CD4-positive, alpha-beta memory T cell (primary cell): ENCODE measurements around the gene DLD. TPM values are rescaled to one million over a fixed set of nuclear protein-coding genes. Genes with fewer than 3 reads are reported as not detected.

Experiments used
- CTCF ChIA-PET: fragments of 350-600 bp; sonication (Branson Sonifier 250); formaldehyde crosslinking; loops from one replicate; lab custom pipeline; 2021; ENCODE audit warnings: inconsistent platforms; ENCODE audit not compliant: partially characterized antibody; lab: Charles Lee
- POLR2A ChIA-PET: fragments of 350-600 bp; sonication (Branson Sonifier 250); formaldehyde crosslinking; loops from one replicate; lab custom pipeline; 2021; ENCODE audit not compliant: partially characterized antibody; lab: Charles Lee
- DNase-seq, 5 donors: peaks; one replicate each; pipeline versions ENCODE4 v3.0.0 to v3.0.0-alpha.2; 2020 to 2022; ENCODE audit warnings: mixed read lengths in 1 of 5
- H3K27ac ChIP-seq: one replicate; pipeline ENCODE4 v1.7.0; 2013; ENCODE audit warnings: low read depth, low read length
- H3K27me3 ChIP-seq: 2 replicates; pipeline ENCODE4 v1.7.0; 2013; ENCODE audit warnings: mild to moderate bottlenecking, low read length, moderate library complexity; ENCODE audit not compliant: insufficient read depth
- H3K36me3 ChIP-seq: 2 replicates; pipeline ENCODE4 v1.7.0; 2013; ENCODE audit warnings: mild to moderate bottlenecking, low read length, moderate library complexity; ENCODE audit not compliant: insufficient read depth
- H3K4me1 ChIP-seq: 2 replicates; pipeline ENCODE4 v1.7.0; 2013; ENCODE audit warnings: mild to moderate bottlenecking, low read length, moderate library complexity; ENCODE audit not compliant: insufficient read depth
- H3K4me3 ChIP-seq, 2 donors: one replicate each; pipeline ENCODE4 v1.7.0; 2013; ENCODE audit warnings: low read length in 2 of 2, mild to moderate bottlenecking in 1 of 2
- H3K9me3 ChIP-seq, 2 donors: one replicate each; pipeline ENCODE4 v1.7.0; 2013; ENCODE audit warnings: low read length in 2 of 2, control low read depth in 1 of 2; ENCODE audit not compliant: control insufficient read depth in 1 of 2
- H3K27ac Mint-ChIP-seq, 7 donors: one replicate each; pipeline ENCODE4 v1.8.0; 2020 to 2021; ENCODE audit warnings: mixed read lengths in 7 of 7, mild to moderate bottlenecking in 6 of 7, inconsistent platforms in 3 of 7, moderate library complexity in 3 of 7
- H3K27me3 Mint-ChIP-seq, 2 donors: one replicate each; pipeline ENCODE4 v1.8.0; 2020 to 2021; ENCODE audit warnings: mixed read lengths in 2 of 2
- H3K36me3 Mint-ChIP-seq, 2 donors: one replicate each; pipeline ENCODE4 v1.8.0; 2020 to 2021; ENCODE audit warnings: mixed read lengths in 2 of 2, inconsistent platforms in 1 of 2, mild to moderate bottlenecking in 1 of 2
- H3K4me1 Mint-ChIP-seq, 4 donors: one replicate each; pipeline ENCODE4 v1.8.0; 2020 to 2021; ENCODE audit warnings: mixed read lengths in 4 of 4, mild to moderate bottlenecking in 1 of 4
- H3K4me3 Mint-ChIP-seq, 8 donors: one replicate each; pipeline ENCODE4 v1.8.0; 2020 to 2021; ENCODE audit warnings: mixed read lengths in 8 of 8, mild to moderate bottlenecking in 7 of 8, moderate library complexity in 6 of 8, inconsistent platforms in 3 of 8
- H3K9me3 Mint-ChIP-seq, 8 donors: one replicate each; pipeline ENCODE4 v1.8.0; 2020 to 2021; ENCODE audit warnings: mixed read lengths in 8 of 8, mild to moderate bottlenecking in 5 of 8, inconsistent platforms in 3 of 8, moderate library complexity in 1 of 8
- intact Hi-C: fragments of 100-400 bp; cut with micrococcal nuclease; formaldehyde crosslinking; loops from one replicate; pipeline ENCODE4 v1.15.1; 2023
- polyA plus RNA-seq, 2 donors: library from polyadenylated mRNA; unstranded; fragments of 300-500 nt; fragmentation: Illumina TruSeq; gene quantifications; one replicate each; pipeline ENCODE4 v1.2.3, GENCODE V29; 2021
- total RNA-seq, 2 experiments: library from RNA; stranded (reverse); gene quantifications; one replicate each; pipeline ENCODE4 v1.2.3, GENCODE V29; 2021

The DLD gene
- total and polyA plus RNA-seq, 4 experiments from 2014 or later = 42.1 to 75.9 (median 54.5) TPM

GRCh38 chr7:107939573-107940489, 48.8 kb downstream of the DLD start:
- Histone ChIP-seq H3K36me3 (no peaks in the 10 kb centered on the region), H3K4me1 (no peaks in the 10 kb centered on the region), H3K27me3 (no peaks in the 10 kb centered on the region), H3K9me3 (no peaks in the 10 kb centered on the region), H3K4me3 (no peak overlapping the region), H3K27ac (no peak overlapping the region)
- no peak for DNase-seq
- H3K36me3 Mint-ChIP-seq = peaks cover 11 to 12% of the 10 kb centered on the region in 2 donors
- ChIA-PET CTCF (no interaction called here), POLR2A (no interaction called here)
- no peaks in the 10 kb centered on the region for H3K27me3 Mint-ChIP-seq
- H3K4me3 Mint-ChIP-seq = no peak overlapping the region
- no peaks in the 10 kb centered on the region for H3K9me3 Mint-ChIP-seq
- H3K4me1 Mint-ChIP-seq = no peaks in the 10 kb centered on the region
- no peak overlapping the region for H3K27ac Mint-ChIP-seq
- intact Hi-C loops = no loop called here

DNA sequence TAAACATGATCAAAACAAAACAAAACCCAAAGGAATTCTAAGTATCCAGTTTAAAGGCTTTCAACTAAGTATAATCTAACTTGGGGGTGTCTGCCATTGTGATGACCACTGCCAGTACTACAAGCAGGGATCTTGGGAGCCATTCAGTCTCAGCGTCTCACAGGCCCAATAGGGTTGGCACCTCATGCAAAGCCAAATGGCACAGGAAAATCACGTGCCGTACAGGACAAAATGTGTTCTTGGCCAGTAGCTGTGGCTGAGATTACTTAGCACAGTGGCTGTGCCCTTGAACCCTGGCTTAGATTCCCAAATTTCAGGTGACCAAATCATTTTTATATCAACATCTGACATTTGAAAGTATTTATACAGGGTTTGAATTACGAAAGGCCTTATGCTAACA, 50.0 kb downstream of the DLD start:
- H3K36me3 ChIP-seq = no peaks in the 10 kb centered on the region
- intact Hi-C loops = no loop called here
- H3K27me3 ChIP-seq = no peaks in the 10 kb centered on the region
- H3K4me1 Mint-ChIP-seq = no peaks in the 10 kb centered on the region
- H3K27ac Mint-ChIP-seq = peak overlapping the region in 1 of 7 donors; percentile 3
- H3K27ac ChIP-seq = no peak overlapping the region
- no peak overlapping the region for H3K4me3 Mint-ChIP-seq
- DNase-seq = no peak
- no peaks in the 10 kb centered on the region for H3K4me1 ChIP-seq
- H3K4me3 ChIP-seq = no peak overlapping the region
- H3K36me3 Mint-ChIP-seq = peaks cover 11 to 12% of the 10 kb centered on the region in 2 donors
- no peaks in the 10 kb centered on the region for H3K9me3 Mint-ChIP-seq
- no peaks in the 10 kb centered on the region for H3K9me3 ChIP-seq
- ChIA-PET POLR2A (no interaction called here), CTCF (no interaction called here)
- H3K27me3 Mint-ChIP-seq = no peaks in the 10 kb centered on the region

DNA sequence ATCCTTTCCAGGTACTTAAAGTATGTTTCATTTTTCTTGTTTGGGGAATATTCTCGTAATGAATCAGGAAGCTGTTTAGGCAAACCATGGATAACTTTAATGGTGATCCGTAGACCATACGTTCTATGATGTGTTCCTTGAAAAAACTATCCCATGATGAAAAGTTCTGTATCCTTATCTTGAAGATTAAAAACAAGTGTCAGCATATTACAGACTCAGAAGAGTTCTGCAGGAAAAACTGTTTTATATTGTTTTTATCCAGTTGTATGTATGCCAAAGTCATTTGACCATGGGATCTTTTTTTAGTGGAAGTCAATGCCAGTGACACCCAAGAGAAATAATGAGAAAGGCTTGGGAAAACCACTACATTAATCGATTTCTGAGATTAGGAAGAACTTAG, 52.0 kb downstream of the DLD start:
- ChIA-PET POLR2A (no interaction called here), CTCF (interaction anchor here (1.3 kb wide), 1 partner anchor 12 kb away, joined by 3 read pairs; no protein-coding TSS in a partner anchor)

GRCh38 chr7:107944411-107945169, 53.6 kb downstream of the DLD start:
- Histone ChIP-seq H3K4me3 (no peak overlapping the region), H3K36me3 (no peaks in the 10 kb centered on the region), H3K9me3 (no peaks in the 10 kb centered on the region), H3K27ac (no peak overlapping the region), H3K27me3 (no peaks in the 10 kb centered on the region), H3K4me1 (no peaks in the 10 kb centered on the region)
- intact Hi-C loops = no loop called here
- CTCF ChIA-PET = no interaction called here
- H3K36me3 Mint-ChIP-seq = peaks cover 8 to 12% of the 10 kb centered on the region in 2 donors
- H3K27me3 Mint-ChIP-seq = no peaks in the 10 kb centered on the region
- POLR2A ChIA-PET = no interaction called here
- no peaks in the 10 kb centered on the region for H3K9me3 Mint-ChIP-seq
- H3K4me3 Mint-ChIP-seq = no peak overlapping the region
- H3K4me1 Mint-ChIP-seq = no peaks in the 10 kb centered on the region
- no peak for DNase-seq
- no peak overlapping the region for H3K27ac Mint-ChIP-seq

More for the DNA sequence above, 52.0 kb downstream of the DLD start:
- no peaks in the 10 kb centered on the region for H3K9me3 ChIP-seq
- Mint-ChIP-seq H3K9me3 (no peaks in the 10 kb centered on the region), H3K36me3 (peaks cover 11 to 12% of the 10 kb centered on the region in 2 donors), H3K27me3 (no peaks in the 10 kb centered on the region), H3K27ac (no peak overlapping the region), H3K4me1 (no peaks in the 10 kb centered on the region), H3K4me3 (no peak overlapping the region)
- H3K4me3 ChIP-seq = no peak overlapping the region
- intact Hi-C loops = no loop called here
- no peaks in the 10 kb centered on the region for H3K27me3 ChIP-seq
- no peak for DNase-seq
- H3K27ac ChIP-seq = no peak overlapping the region
- H3K4me1 ChIP-seq = no peaks in the 10 kb centered on the region
- H3K36me3 ChIP-seq = no peaks in the 10 kb centered on the region

GRCh38 chr7:107945332-107945731, 54.3 kb downstream of the DLD start:
- no peaks in the 10 kb centered on the region for H3K27me3 ChIP-seq
- Mint-ChIP-seq H3K27me3 (no peaks in the 10 kb centered on the region), H3K4me1 (no peaks in the 10 kb centered on the region), H3K36me3 (peaks cover 4 to 12% of the 10 kb centered on the region in 2 donors), H3K9me3 (no peaks in the 10 kb centered on the region), H3K27ac (no peak overlapping the region), H3K4me3 (no peak overlapping the region)
- H3K4me3 ChIP-seq = no peak overlapping the region
- CTCF ChIA-PET = no interaction called here
- H3K36me3 ChIP-seq = no peaks in the 10 kb centered on the region
- POLR2A ChIA-PET = no interaction called here
- H3K4me1 ChIP-seq = no peaks in the 10 kb centered on the region
- intact Hi-C loops = no loop called here
- H3K27ac ChIP-seq = no peak overlapping the region
- H3K9me3 ChIP-seq = no peaks in the 10 kb centered on the region
- no peak for DNase-seq

- H3K27ac ChIP-seq = no peak overlapping the region
- H3K9me3 Mint-ChIP-seq = no peaks in the 10 kb centered on the region
- no peaks in the 10 kb centered on the region for H3K27me3 Mint-ChIP-seq
- H3K4me3 Mint-ChIP-seq = no peak overlapping the region
- CTCF ChIA-PET = no interaction called here
- H3K4me3 ChIP-seq = no peak overlapping the region
- intact Hi-C loops = no loop called here
- peaks cover 0 to 4% of the 10 kb centered on the region in 2 donors for H3K36me3 Mint-ChIP-seq
- no peaks in the 10 kb centered on the region for H3K9me3 ChIP-seq
- no peak overlapping the region for H3K27ac Mint-ChIP-seq
- no peaks in the 10 kb centered on the region for H3K4me1 Mint-ChIP-seq
- POLR2A ChIA-PET = no interaction called here
- no peak for DNase-seq
- no peaks in the 10 kb centered on the region for H3K36me3 ChIP-seq
- no peaks in the 10 kb centered on the region for H3K27me3 ChIP-seq
- H3K4me1 ChIP-seq = no peaks in the 10 kb centered on the region
These were observed 55.5 kb downstream of the DLD start for GRCh38 chr7:107946451-107946850.

- no peaks in the 10 kb centered on the region for H3K4me1 ChIP-seq
- intact Hi-C loops = no loop called here
- no peak overlapping the region for H3K4me3 ChIP-seq
- H3K27ac Mint-ChIP-seq = no peak overlapping the region
- no peak for DNase-seq
- ChIA-PET POLR2A (no interaction called here), CTCF (no interaction called here)
- no peaks in the 10 kb centered on the region for H3K27me3 Mint-ChIP-seq
- no peaks in the 10 kb centered on the region for H3K9me3 ChIP-seq
- H3K27ac ChIP-seq = no peak overlapping the region
- peaks cover 0 to 4% of the 10 kb centered on the region in 2 donors for H3K36me3 Mint-ChIP-seq
- H3K9me3 Mint-ChIP-seq = no peaks in the 10 kb centered on the region
- no peaks in the 10 kb centered on the region for H3K4me1 Mint-ChIP-seq
- no peak overlapping the region for H3K4me3 Mint-ChIP-seq
- no peaks in the 10 kb centered on the region for H3K36me3 ChIP-seq
- H3K27me3 ChIP-seq = no peaks in the 10 kb centered on the region
These were observed 55.9 kb downstream of the DLD start for GRCh38 chr7:107946881-107947280.
